ENCODE results near the gene HRK. TPM values are rescaled to one million over a fixed set of nuclear protein-coding genes. Genes with fewer than 3 reads are reported as not detected.

HRK gene
- total RNA-seq, 1 experiment from 2014 or later: 0.55 TPM

- no peaks in the 10 kb centered on the region for H3K4me1 ChIP-seq (replicated peaks; ENCODE audit: insufficient read depth)
- H4K20me1 ChIP-seq (ENCODE audit: insufficient read depth): no peaks in the 10 kb centered on the region
- no peaks in the 10 kb centered on the region for H3K79me2 ChIP-seq (ENCODE audit: low read depth)
- intact Hi-C loops (cut with micrococcal nuclease; ENCODE audit: unreplicated experiment): no loop called here
- POLR2A ChIA-PET (ENCODE audit: unreplicated experiment): no interaction called here
- H3K4me3 ChIP-seq: no peak overlapping the region
- DNase-seq: no peak
- CTCF ChIA-PET: no interaction called here
- H3F3A ChIP-seq (ENCODE audit: insufficient read depth, low read depth): no peaks in the 10 kb centered on the region
- no peak overlapping the region for H2AFZ ChIP-seq
- H3K27ac ChIP-seq: no peak overlapping the region
- TF ChIP-seq CTCF (conservative IDR thresholded peaks at IDR 0.05) (no peak), EZH2 (IDR thresholded peaks at IDR 0.05; ENCODE audit: low read depth) (no peak)
- no peaks in the 10 kb centered on the region for H3K27me3 ChIP-seq (ENCODE audit: insufficient read depth, low read depth)
- H3K9me3 ChIP-seq (ENCODE audit: insufficient read depth, low read depth): no peaks in the 10 kb centered on the region
- no peaks in the 10 kb centered on the region for H3K9me2 ChIP-seq (ENCODE audit: insufficient read depth)
- no peaks in the 10 kb centered on the region for H3K36me3 ChIP-seq (ENCODE audit: low read depth)
- BruUV-seq (replicated peaks): no TSS peak
- H3K4me2 ChIP-seq: no peak overlapping the region
Measured at GRCh38 chr12:116833474-116833873, 47.8 kb downstream of the HRK start.

GRCh38 chr12:116832353-116832752 lies 48.9 kb downstream of the HRK start:
- TF ChIP-seq CTCF (conservative IDR thresholded peaks at IDR 0.05) (no peak), EZH2 (IDR thresholded peaks at IDR 0.05; ENCODE audit: low read depth) (no peak)
- no peaks in the 10 kb centered on the region for H3K9me3 ChIP-seq (ENCODE audit: insufficient read depth, low read depth)
- no peaks in the 10 kb centered on the region for H3K36me3 ChIP-seq (ENCODE audit: low read depth)
- H4K20me1 ChIP-seq (ENCODE audit: insufficient read depth): no peaks in the 10 kb centered on the region
- no peaks in the 10 kb centered on the region for H3K27me3 ChIP-seq (ENCODE audit: insufficient read depth, low read depth)
- no peaks in the 10 kb centered on the region for H3K9me2 ChIP-seq (ENCODE audit: insufficient read depth)
- no peak overlapping the region for H2AFZ ChIP-seq
- no peak overlapping the region for H3K4me2 ChIP-seq
- ChIA-PET POLR2A (ENCODE audit: unreplicated experiment) (no interaction called here), CTCF (no interaction called here)
- no peak for DNase-seq
- H3K79me2 ChIP-seq (ENCODE audit: low read depth): no peaks in the 10 kb centered on the region
- no peaks in the 10 kb centered on the region for H3F3A ChIP-seq (ENCODE audit: insufficient read depth, low read depth)
- no peak overlapping the region for H3K27ac ChIP-seq
- no TSS peak for BruUV-seq (replicated peaks)
- H3K4me1 ChIP-seq (replicated peaks; ENCODE audit: insufficient read depth): no peaks in the 10 kb centered on the region
- no peak overlapping the region for H3K4me3 ChIP-seq
- intact Hi-C loops (cut with micrococcal nuclease; ENCODE audit: unreplicated experiment): no loop called here

GRCh38 chr12:116827432-116827831 lies 53.8 kb downstream of the HRK start:
- no TSS peak for BruUV-seq (replicated peaks)
- Histone ChIP-seq H3K27me3 (ENCODE audit: insufficient read depth, low read depth) (no peaks in the 10 kb centered on the region), H3K79me2 (ENCODE audit: low read depth) (no peaks in the 10 kb centered on the region), H3K36me3 (ENCODE audit: low read depth) (no peaks in the 10 kb centered on the region), H3K27ac (no peak overlapping the region), H3K4me1 (replicated peaks; ENCODE audit: insufficient read depth) (no peaks in the 10 kb centered on the region), H3K4me3 (no peak overlapping the region), H3K4me2 (no peak overlapping the region), H2AFZ (no peak overlapping the region), H3F3A (ENCODE audit: insufficient read depth, low read depth) (no peaks in the 10 kb centered on the region), H3K9me2 (ENCODE audit: insufficient read depth) (no peaks in the 10 kb centered on the region), H3K9me3 (ENCODE audit: insufficient read depth, low read depth) (no peaks in the 10 kb centered on the region), H4K20me1 (ENCODE audit: insufficient read depth) (no peaks in the 10 kb centered on the region)
- ChIA-PET CTCF (no interaction called here), POLR2A (ENCODE audit: unreplicated experiment) (no interaction called here)
- no peak for DNase-seq
- no peak for TF ChIP-seq EZH2 (IDR thresholded peaks at IDR 0.05; ENCODE audit: low read depth)
- TF ChIP-seq CTCF (conservative IDR thresholded peaks at IDR 0.05): no peak
- intact Hi-C loops (cut with micrococcal nuclease; ENCODE audit: unreplicated experiment): no loop called here

Measured in PC-9 (cell line).